Measurements from ENCODE around the gene ZDHHC1. TPM values are rescaled to one million over a fixed set of nuclear protein-coding genes. Genes with fewer than 3 reads are reported as not detected.
A peak's percentile ranks its signal among the peaks of the same experiment; 100 is the strongest.

Gene ZDHHC1
- total RNA-seq, 2 donors from 2014 or later, result 15.0 to 28.7 TPM

GRCh38 chr16:67461600-67462278, 45.5 kb upstream of the ZDHHC1 start:
- Histone ChIP-seq H3K27me3 (replicated peaks; ENCODE audit: insufficient read depth) (no peaks in the 10 kb centered on the region), H3K4me3 (no peak overlapping the region), H3K9me3 (no peaks in the 10 kb centered on the region), H3K27ac (no peak overlapping the region), H3K36me3 (no peaks in the 10 kb centered on the region), H3K4me1 (ENCODE audit: control insufficient read depth in 1 of 2, low read depth in 2 of 2) (peaks cover 34 to 66% of the 10 kb centered on the region in 2 donors)
- ATAC-seq (ENCODE audit: insufficient number of reproducible peaks, low FRiP score, low read depth), result no peak
- DNase-seq (ENCODE audit: low spot score), result no peak
- TF ChIP-seq, protein P1, sequence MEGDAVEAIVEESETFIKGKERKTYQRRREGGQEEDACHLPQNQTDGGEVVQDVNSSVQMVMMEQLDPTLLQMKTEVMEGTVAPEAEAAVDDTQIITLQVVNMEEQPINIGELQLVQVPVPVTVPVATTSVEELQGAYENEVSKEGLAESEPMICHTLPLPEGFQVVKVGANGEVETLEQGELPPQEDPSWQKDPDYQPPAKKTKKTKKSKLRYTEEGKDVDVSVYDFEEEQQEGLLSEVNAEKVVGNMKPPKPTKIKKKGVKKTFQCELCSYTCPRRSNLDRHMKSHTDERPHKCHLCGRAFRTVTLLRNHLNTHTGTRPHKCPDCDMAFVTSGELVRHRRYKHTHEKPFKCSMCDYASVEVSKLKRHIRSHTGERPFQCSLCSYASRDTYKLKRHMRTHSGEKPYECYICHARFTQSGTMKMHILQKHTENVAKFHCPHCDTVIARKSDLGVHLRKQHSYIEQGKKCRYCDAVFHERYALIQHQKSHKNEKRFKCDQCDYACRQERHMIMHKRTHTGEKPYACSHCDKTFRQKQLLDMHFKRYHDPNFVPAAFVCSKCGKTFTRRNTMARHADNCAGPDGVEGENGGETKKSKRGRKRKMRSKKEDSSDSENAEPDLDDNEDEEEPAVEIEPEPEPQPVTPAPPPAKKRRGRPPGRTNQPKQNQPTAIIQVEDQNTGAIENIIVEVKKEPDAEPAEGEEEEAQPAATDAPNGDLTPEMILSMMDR (IDR thresholded peaks at IDR 0.05), result no peak

DNA sequence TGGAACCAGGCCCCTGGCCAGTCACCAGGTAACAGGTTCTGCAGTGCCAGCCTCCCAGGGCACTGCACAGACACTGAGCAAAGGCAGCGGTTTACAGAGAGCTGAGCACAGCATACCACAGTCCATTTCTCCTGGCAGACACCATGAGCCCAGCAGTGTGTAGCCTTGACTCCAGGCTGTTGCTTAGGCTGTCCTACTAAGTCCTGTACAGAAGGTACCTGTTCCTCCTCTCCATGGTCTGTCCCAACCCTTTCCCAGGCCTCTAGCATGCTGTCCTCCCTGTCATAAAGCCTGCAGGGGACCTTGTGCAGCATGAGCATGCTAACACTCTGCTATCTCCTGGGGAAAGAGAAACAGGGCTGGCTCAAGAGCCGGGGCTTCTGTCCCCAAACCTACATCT, 44.7 kb upstream of the ZDHHC1 start:
- no peak overlapping the region for H3K27ac ChIP-seq
- H3K36me3 ChIP-seq, result no peaks in the 10 kb centered on the region
- H3K4me1 ChIP-seq (ENCODE audit: control insufficient read depth in 1 of 2, low read depth in 2 of 2), result peaks cover 36 to 73% of the 10 kb centered on the region in 2 donors
- no peaks in the 10 kb centered on the region for H3K9me3 ChIP-seq
- DNase-seq (ENCODE audit: low spot score) (no peak), ATAC-seq (ENCODE audit: insufficient number of reproducible peaks, low FRiP score, low read depth) (no peak)
- no peak overlapping the region for H3K4me3 ChIP-seq
- TF ChIP-seq, protein P1 (IDR thresholded peaks at IDR 0.05), result no peak
- no peaks in the 10 kb centered on the region for H3K27me3 ChIP-seq (replicated peaks; ENCODE audit: insufficient read depth)

DNA sequence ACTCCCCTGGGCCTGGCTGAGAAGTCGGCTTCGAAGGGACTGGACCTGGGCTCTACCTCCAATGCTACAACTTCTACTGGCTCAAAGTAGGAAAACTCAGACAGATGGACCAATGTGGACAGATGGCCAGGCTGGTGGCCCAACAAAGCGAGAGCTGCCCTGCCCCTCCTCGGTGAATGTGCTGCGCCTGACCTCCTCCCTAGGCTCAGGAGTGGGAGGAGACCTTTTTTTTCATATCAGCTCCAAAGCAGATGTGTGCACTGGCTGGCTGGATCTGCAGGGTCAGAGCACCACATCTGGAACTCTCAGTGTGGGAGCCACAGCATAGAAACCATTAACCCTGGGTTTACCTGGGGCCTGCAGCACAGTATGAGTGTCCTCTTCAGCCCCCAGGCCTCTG, 43.9 kb upstream of the ZDHHC1 start:
- Histone ChIP-seq H3K9me3 (no peaks in the 10 kb centered on the region), H3K4me3 (no peak overlapping the region), H3K27me3 (replicated peaks; ENCODE audit: insufficient read depth) (no peaks in the 10 kb centered on the region), H3K36me3 (no peaks in the 10 kb centered on the region), H3K27ac (peak overlapping the region; percentile 40 to 77), H3K4me1 (ENCODE audit: control insufficient read depth in 1 of 2, low read depth in 2 of 2) (peaks cover 32 to 70% of the 10 kb centered on the region in 2 donors)
- TF ChIP-seq, protein P1 (IDR thresholded peaks at IDR 0.05), result no peak
- DNase-seq (ENCODE audit: low spot score) (no peak), ATAC-seq (ENCODE audit: insufficient number of reproducible peaks, low FRiP score, low read depth) (no peak)

DNA sequence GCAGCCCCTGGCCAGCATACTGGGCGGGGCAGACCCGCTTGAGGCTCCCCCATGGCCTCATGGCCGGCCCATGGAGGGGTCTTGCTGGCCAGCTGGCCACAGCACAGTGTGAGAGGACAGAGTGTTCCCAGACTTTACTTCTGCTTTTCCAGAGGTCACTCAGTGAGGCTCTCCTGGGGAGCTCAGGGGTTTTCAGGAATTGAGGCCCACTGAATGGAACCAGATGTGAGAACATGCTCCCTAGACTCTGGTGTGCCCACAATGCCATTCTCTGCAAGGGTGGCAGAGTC, 43.5 kb upstream of the ZDHHC1 start:
- Histone ChIP-seq H3K4me3 (no peak overlapping the region), H3K4me1 (ENCODE audit: control insufficient read depth in 1 of 2, low read depth in 2 of 2) (peaks cover 32 to 66% of the 10 kb centered on the region in 2 donors), H3K27me3 (replicated peaks; ENCODE audit: insufficient read depth) (no peaks in the 10 kb centered on the region), H3K9me3 (no peaks in the 10 kb centered on the region), H3K36me3 (no peaks in the 10 kb centered on the region), H3K27ac (peak overlapping the region; percentile 40 to 77)
- TF ChIP-seq, protein P1 (IDR thresholded peaks at IDR 0.05), result no peak
- DNase-seq (ENCODE audit: low spot score) (no peak), ATAC-seq (ENCODE audit: insufficient number of reproducible peaks, low FRiP score, low read depth) (no peak)

DNA sequence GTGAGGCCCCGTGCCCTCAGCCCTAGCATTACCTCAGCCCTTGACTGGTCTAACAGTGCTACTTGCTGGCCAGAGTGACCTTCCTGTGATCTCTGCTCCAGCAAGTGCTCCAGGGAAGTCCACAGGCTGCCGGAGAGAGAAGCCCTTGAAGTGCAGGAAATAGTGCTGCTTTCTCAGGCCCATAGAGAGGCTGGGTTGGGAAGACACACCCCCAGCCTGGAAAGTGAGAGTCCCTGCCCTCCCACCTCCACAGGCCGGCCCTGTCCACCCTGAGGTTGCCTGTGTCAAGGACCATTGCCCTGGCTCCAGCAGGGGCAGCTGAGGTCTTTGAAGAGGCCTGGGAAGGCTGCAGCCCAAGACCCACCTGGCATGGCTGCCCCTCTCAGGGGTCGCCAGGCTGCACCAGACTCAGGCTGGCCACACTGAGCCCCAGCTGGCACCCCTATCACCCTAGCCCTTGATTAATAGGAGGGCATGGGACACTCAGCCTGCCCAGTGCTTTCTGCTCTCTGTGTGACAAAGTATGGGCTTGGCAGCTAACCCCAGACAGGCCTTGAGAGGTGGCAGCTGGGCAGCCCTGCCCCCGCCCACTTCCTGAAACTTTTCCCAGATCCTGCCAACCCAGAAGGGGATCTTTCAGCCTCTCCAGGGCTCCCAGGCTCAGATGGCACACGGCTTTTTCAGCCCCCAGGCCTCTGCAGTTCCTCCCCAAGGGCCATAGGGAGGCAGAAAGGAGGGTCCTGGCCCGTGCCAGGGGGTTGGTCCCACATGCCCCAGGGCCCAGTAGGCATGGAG, 43.0 kb upstream of the ZDHHC1 start:
- H3K4me1 ChIP-seq (ENCODE audit: control insufficient read depth in 1 of 2, low read depth in 2 of 2), result peaks cover 32 to 64% of the 10 kb centered on the region in 2 donors
- H3K9me3 ChIP-seq, result no peaks in the 10 kb centered on the region
- H3K27ac ChIP-seq, result peak overlapping the region; percentile 40 to 77
- DNase-seq (ENCODE audit: low spot score), result no peak
- TF ChIP-seq, protein P1 (IDR thresholded peaks at IDR 0.05), result no peak
- no peaks in the 10 kb centered on the region for H3K36me3 ChIP-seq
- no peak overlapping the region for H3K4me3 ChIP-seq
- peak; percentile 29 for ATAC-seq (ENCODE audit: insufficient number of reproducible peaks, low FRiP score, low read depth)
- no peaks in the 10 kb centered on the region for H3K27me3 ChIP-seq (replicated peaks; ENCODE audit: insufficient read depth)
